GM10248 (cell line): Measurements from ENCODE around the gene DSP.

ENCODE experiments used
- CTCF ChIA-PET: fragments of 300-600 bp; sonication (Branson Sonifier 250); formaldehyde crosslinking; extraction: SDS; loops from one replicate; lab custom pipeline; 2021; ENCODE audit warnings: antibody characterized with exemption; lab: Yijun Ruan, JAX
- POLR2A ChIA-PET: fragments of 350-650 bp; sonication (Branson Sonifier 250); formaldehyde crosslinking; extraction: SDS; loops from one replicate; lab custom pipeline; 2020; ENCODE audit warnings: antibody characterized with exemption; lab: Yijun Ruan, JAX
- DNase-seq: peaks from one replicate; pipeline ENCODE4 v3.0.0; 2012; ENCODE audit errors: extremely low spot score
- TF ChIP-seq, protein P1 (sequence below): IDR thresholded peaks from 2 replicates; pipeline ENCODE4 v1.5.1; 2012; ENCODE audit warnings: mild to moderate bottlenecking, low read depth; ENCODE audit errors: extremely low read depth, missing control alignments, control extremely low read depth

The DSP gene

DNA sequence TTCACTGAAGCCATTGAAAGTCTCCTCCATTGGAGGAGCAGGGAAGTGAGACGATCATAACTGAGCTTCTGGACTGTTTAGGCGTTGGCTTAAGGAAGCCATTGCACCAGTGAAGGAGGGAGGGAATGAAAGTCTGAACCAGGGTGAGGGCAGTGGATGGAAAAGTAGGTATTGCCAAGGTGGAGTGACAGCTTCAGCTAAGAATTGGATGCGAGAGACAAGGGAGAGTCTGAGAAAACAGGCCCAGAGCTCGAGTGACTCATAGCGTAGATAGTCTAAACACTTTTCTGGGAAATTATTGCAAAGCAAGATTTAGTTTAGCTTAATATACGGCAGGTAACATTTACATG is 4.5 kb downstream of the DSP start:
- TF ChIP-seq, protein P1, sequence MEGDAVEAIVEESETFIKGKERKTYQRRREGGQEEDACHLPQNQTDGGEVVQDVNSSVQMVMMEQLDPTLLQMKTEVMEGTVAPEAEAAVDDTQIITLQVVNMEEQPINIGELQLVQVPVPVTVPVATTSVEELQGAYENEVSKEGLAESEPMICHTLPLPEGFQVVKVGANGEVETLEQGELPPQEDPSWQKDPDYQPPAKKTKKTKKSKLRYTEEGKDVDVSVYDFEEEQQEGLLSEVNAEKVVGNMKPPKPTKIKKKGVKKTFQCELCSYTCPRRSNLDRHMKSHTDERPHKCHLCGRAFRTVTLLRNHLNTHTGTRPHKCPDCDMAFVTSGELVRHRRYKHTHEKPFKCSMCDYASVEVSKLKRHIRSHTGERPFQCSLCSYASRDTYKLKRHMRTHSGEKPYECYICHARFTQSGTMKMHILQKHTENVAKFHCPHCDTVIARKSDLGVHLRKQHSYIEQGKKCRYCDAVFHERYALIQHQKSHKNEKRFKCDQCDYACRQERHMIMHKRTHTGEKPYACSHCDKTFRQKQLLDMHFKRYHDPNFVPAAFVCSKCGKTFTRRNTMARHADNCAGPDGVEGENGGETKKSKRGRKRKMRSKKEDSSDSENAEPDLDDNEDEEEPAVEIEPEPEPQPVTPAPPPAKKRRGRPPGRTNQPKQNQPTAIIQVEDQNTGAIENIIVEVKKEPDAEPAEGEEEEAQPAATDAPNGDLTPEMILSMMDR = no peak
- CTCF ChIA-PET = interaction anchor here (0.9 to 2.7 kb wide), 3 partner anchors 9 to 38 kb away, joined by 3 to 10 read pairs (median 3); no protein-coding TSS in a partner anchor
- POLR2A ChIA-PET = no interaction called here
- no peak for DNase-seq

DNA sequence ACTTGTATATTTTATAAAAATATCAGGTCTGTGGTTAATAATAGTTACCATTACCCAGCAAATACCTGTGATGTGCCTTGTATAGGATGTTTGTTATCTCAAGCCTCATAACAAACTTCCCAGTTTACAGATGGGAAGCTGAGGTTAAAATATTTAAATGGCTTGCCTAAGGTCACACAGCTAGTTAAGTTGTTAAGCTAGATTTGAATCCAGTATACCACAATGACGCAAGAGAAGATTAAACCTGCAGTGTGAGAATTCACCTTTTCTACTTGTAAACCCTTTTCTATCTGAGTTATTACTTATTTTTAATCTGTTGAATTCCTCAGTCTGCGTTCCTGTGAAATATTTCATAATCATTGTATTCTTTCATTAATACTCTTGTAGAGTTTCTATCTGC is 4.9 kb downstream of the DSP start:
- ChIA-PET CTCF (interaction anchor here (0.9 to 2.7 kb wide), 4 partner anchors 9 to 38 kb away, joined by 3 to 10 read pairs (median 3); no protein-coding TSS in a partner anchor), POLR2A (no interaction called here)
- TF ChIP-seq, protein P1 = no peak
- DNase-seq = no peak

DNA sequence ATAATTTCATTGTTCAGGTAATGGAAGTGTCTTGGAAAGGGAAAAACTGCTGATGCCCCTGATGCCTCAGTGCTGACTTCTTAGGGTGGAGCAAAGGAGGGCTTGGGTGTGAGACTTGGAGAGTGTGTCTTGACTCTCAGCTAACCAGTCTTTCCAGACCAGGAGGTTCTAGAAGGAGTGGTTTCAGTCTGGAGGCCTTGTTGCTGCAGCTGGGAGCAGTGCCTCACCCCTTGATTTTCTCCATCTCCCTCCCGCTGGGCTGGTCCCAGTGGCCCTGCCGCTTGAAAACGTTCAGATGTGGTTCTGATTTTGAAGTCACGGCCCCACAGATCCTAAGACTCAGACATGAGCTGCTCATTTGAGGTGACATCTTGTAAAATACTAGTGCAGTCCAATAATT is 5.4 kb downstream of the DSP start:
- DNase-seq = no peak
- ChIA-PET CTCF (interaction anchor here (0.9 to 2.7 kb wide), 3 partner anchors 10 to 39 kb away, joined by 3 to 10 read pairs (median 3); no protein-coding TSS in a partner anchor), POLR2A (no interaction called here)
- TF ChIP-seq, protein P1 = no peak

DNA sequence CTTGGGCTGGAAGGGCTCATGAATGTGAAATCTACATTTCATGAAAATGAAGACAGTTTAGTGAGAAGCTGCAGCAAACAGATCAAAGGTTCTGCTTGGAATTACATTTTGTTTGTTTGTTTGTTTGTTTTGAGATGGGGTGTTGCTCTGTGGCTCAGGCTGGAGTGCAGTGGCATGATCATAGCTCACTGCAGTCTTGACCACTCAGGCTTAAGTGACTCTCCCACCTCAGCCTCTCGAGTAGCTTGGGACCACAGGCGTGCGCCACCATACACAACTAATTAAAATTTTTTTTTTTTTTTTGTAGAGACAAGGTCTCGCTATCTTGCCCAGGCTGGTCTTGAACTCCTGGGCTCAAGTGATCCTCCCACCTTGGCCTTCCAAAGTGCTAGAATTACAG is 5.8 kb downstream of the DSP start:
- POLR2A ChIA-PET = no interaction called here
- CTCF ChIA-PET = interaction anchor here (1.5 to 2.7 kb wide), 2 partner anchors 11 to 23 kb away, joined by 3 to 10 read pairs; no protein-coding TSS in a partner anchor

DNA sequence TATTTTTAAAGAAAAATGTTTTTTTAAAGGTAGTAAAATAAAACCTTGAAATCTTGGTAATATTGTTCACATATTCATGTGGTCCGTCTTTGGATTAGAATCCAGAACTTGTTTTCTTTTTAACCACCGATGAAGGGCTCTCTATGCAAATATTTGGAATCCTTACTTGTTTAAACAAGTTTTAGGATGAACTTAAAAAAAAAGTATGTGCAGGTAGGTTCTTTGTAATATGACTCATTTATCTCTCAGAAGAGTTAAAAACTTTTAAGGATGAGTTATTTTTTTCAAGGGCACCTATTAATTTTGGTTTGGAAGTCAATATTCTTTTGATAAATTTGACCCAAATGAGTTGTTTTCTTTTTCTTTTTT is 8.9 kb downstream of the DSP start:
- CTCF ChIA-PET = no interaction called here
- TF ChIP-seq, protein P1 = no peak
- DNase-seq = no peak
- POLR2A ChIA-PET = no interaction called here

More for the DNA sequence above, 5.8 kb downstream of the DSP start:
- DNase-seq = no peak
- TF ChIP-seq, protein P1 = no peak

DNA sequence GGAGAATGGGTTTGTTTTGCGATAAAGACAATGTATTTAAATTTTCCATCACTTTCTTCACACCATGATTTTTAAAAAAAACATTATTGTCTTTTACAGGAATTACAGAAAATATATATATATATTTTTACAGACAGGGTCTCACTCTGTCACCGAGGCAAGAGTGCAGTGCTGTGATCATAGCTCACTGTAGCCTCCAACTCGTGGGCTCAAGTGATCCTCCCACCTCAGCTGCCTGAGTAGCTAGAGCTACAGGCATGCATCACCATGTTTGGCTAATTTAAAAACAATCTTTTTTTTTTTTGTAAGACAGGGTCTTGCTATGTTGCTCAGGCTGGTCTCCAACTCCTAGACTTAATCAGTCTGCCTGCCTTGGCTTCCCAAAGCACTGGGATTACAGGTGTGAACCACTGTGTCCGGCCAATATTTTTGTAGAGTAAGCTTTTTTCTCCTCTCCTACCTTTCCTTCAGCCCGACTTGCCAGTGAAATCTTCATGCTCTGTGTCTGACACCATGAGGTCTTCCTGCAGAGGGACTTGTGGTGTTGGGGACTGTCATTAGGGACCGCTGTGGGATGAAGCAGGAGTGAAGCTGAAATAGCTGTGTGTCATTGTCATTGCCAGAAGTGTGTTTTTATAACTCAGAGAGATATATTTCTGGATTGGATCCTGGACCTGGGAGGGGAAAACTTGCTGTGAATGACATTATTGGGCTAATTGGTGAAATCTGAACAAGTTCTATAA is 13.2 kb downstream of the DSP start:
- ChIA-PET POLR2A (no interaction called here), CTCF (interaction anchor here (0.9 kb wide), 1 partner anchor 14 kb away, joined by 3 read pairs; no protein-coding TSS in a partner anchor)
- TF ChIP-seq, protein P1 = no peak
- no peak for DNase-seq
